Superior temporal gyrus (tissue), 1 donor: ENCODE results near the gene AKR1B1.
A peak's percentile ranks its signal among the peaks of the same experiment; 100 is the strongest.

ENCODE experiments used
- DNase-seq: peaks from one replicate; pipeline ENCODE4 v3.0.0-alpha.2; 2016; ENCODE audit errors: extremely low spot score

Gene AKR1B1

DNA sequence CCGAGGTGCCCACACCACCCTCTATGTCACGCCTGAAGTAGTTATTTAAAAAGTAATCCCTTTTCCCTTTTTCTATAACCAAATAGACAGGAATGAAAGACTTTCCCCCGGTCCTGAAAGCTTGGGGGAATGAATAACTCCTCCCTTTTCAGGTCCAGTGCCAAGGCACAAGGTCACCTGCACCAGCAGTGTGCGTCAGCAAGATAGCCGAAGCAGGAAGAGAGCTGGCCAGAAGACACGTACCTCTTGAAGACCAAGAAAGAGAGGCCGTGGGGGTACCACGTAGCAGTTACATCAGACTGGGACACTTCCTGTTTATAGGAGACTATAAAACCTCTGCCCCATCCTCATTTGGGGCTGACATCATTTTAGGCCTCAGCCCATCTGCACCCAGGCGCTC is 10.7 kb upstream of the AKR1B1 start:
- no peak for DNase-seq

DNA sequence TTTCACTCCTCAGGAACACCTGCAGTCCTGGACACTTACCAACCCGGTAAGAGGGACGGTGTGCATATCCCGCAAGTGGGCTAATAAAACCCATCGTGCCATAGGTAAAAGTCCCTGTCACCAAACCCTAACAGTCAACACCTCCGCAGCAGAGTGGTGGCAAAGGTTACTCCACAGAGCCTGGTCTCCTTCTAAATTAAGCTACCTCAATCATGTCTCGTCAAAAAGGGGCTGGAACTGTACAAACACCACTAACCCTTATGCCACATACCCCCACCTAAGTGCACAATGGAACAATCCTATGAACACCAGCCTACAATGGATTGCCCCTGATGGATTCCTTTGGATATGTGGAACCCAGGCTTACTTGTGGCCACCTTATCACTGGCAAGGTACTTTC is 9.6 kb upstream of the AKR1B1 start:
- no peak for DNase-seq

DNA sequence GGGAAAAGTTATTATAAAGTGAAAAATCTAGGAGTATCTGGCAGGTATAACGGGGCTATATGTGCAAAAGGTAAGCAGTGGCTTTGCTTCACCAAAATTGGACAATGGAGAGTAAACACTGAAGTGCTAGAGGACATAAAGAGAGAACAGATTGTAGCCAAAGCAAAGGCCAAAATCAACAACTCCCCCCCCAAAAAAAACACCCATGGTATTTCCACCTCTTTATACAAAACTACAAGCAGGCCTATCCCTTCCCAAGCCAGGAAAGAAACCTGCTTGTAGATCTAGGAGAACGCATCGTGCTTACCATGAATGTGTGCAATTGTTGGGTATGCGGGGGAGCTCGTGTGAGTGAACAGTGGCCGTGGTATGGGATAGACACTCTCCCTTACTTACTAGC is 9.2 kb upstream of the AKR1B1 start:
- no peak for DNase-seq

DNA sequence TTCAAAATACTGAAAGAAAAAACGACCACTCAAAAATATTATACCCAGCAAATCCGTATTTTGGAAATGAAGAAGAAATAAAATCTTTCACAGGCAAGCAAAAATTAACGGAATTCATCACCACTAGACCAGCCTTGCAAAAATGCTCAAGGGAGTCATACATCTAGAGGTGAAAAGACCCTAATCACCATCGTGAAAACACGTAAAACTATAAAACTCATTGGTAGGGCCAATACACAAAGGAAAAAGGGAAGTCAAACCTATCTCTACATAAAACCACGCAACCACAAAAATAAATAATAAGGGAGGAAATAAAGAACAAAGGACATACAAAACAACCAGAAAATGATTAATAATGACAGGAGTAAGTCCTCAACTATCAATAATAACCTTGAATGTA is 6.6 kb upstream of the AKR1B1 start:
- no peak for DNase-seq

DNA sequence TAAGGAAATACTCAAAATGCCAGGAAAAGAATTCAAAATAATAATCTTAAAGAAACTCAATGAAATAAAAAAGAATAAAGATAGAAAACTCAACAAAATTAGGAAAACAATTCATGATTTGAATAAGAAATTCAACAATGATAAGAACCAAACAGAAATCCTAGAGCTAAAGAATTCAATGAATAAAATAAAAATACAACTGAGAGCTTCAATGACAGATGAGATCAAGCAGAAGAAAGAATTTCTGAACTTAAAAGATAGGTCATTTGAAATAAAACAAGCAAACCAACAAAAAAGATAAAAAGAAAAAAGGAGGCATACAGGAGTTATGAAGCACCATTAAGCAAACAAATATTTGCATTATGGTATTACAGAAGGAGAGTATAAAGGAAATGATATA is 5.6 kb upstream of the AKR1B1 start:
- no peak for DNase-seq

DNA sequence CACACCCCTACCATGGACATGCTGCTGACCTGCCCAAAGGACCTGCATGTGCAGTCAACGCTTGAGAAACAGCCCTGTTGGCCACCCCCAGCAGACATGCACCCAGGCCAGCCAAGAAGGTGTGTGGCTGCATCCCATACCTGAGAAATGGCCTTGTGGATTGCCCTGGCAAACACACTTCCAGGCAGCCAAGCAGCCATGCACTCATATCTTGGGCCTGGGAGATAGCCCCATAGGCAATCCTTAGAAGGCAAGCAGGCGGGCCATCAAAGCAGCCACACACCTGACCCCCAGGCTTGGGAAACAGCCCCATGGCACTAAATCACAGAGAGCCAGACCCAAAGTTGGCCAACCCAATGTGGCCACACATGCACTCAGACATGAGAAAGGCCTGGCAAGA is 4.9 kb upstream of the AKR1B1 start:
- DNase-seq: no peak

DNA sequence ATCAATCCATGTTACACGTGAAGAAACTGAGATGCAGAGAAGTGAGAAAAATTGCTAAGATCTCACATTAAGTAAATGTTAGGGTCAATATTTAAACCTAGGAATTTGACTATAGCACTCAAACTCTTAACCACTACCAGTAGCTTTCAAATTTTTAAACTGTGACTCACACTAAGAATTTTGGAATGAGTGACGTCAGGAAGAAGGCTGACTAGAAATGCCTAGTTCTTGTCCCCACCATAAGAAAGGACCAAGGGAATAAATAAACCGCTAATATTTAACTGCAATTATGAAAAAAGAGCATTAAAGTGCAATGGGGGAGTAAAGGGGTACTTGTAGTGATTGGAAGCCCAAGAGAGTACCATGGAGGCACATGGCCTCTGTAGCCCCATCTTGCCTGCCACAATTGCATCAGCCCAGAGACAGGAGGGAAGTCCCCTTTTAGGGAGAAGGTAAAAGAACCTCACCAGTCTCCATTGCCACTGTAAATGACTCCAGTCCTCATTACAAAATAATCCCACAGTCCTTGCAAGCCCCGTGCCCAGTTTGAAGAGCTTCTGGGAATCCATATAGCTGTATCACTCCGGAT is 3.5 kb upstream of the AKR1B1 start:
- DNase-seq: no peak

DNA sequence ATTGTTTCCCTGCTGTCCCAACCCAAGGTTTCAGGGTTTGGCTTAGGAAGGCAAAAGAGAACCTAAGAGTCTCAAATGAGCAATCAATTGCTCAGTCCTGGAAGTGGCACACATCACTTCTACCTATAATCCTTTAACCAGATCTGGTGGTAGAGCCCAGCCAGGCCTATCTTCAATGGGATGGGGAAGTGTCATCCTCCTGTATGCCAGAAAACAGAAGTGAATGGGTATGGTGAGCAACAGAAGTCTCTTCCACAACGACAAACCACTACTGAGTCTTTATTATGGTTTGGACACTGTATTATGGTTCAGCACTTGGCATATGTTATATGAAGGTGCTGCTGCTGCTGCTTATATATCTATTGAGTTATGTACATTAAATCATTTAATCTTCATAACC is 3.0 kb upstream of the AKR1B1 start:
- DNase-seq: no peak

DNA sequence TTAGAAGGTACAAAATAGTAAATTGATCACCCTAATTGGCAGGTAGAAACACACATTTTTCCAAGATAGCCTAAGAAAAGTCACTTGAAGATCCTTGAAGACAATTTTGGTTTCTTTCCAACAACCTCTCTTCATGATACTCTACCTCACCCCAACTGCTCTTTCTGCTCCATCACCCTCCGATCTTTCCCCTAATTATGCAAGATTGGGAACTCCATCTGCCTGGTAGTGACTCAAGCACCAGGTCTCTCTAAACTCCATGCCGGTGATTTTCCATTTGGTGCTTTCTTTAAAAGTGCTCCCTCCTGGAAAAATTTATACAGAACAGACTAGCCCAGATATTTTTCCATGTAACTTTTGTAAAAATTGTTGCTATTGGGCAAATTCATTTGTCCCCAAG is 1.1 kb upstream of the AKR1B1 start:
- no peak for DNase-seq

DNA sequence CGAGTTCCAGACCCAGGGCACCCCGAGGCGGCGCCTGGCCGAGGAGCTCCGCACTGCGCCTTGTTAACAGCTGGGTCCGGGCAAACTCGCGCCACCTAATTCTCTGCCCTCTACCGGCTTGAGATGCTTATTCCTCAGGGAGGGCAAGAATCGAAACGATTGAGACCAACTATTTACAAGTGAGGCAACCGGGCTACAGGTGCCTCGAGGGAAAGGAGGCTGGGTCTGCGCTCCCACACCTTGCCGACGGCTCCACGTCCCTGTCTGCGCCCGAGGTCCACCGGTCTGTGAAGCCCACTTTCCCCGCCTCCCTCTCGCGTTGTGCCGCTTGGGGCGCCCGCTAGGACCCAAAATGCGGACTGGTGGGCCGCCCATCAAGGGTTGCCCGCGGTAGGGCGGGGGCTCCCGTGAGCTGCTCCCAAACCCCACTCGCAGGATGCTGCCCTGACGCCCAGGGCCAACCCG is 527 bp downstream of the AKR1B1 start:
- DNase-seq: peak; percentile 56

DNA sequence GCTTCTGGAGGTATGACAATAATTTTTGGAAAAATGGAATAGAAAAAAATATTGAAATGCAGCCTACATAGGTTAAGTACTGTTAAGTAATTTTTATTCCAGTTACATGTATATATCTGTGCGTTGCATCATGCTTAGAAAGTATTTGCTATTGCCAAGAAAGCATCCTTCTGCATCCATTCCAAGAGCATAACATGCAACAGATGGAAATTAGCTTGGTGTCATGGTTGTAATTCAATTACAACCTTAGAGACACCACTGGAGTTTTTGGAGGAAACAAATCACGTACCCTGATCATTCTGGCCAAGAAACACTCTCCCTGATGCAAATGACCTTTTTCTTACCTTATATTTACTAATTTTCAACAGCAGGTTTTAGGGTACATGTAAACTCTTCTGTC is 1.7 kb downstream of the AKR1B1 start:
- DNase-seq: no peak

DNA sequence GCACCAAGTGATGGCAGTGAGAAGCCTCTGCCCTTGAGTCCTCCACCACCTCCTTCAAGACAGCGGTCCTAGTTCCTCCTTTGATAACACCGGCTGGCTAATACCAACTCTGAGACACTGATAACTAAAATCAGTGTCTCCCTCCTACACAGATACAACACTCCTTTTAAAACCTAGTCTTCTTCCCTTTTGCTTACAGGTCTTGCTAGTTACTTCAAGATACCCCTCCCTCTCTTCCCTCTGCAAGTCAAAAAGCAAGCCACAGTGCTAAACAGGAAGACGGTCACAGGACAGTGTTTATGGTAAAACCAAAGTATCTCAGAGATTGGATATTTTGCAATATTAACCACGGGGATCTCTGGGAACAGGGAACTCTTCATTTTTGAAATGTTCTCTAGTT is 4.6 kb downstream of the AKR1B1 start:
- DNase-seq: peak; percentile 24

DNA sequence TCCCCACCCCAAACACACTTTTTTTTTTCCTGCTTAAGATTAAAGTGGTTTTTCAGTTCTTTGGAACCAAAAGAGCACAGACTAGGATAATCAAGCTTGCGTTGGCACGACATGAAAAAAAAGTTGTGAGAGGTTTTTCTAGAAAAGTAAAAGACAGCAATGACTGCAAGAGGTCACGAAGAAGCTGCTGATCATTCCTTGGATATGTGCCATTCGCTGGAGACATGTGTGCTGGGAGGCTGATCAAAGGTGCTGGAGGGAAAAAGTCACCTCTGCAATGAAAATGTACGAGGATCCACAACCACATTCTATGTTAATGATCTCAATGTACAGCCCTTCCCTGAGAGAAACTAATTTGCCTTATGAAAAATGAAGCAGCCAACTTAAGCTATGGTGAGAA is 5.4 kb downstream of the AKR1B1 start:
- DNase-seq: no peak

DNA sequence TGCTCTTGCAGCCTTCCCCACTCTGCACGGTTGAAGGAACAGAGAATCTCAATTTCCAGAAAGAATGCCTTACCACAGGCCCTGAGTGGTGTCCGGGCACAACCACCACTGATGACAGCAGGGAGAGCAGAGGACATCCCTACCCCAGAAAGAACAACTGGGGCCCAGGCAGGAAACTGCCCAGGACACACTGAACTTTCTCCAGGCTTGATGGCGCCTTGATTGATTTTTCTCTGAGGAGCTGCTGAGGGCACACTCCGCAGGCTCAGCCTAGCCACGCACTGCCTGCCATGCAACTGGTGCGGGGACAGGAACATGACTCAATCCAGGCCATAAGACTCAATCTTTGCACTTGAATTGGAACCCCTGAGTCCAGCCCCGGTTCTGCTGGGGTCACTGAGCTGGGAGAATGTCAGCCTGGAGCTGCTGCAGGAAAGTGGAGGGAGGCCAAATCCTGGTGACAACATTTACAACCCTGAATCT is 5.9 kb downstream of the AKR1B1 start:
- no peak for DNase-seq

DNA sequence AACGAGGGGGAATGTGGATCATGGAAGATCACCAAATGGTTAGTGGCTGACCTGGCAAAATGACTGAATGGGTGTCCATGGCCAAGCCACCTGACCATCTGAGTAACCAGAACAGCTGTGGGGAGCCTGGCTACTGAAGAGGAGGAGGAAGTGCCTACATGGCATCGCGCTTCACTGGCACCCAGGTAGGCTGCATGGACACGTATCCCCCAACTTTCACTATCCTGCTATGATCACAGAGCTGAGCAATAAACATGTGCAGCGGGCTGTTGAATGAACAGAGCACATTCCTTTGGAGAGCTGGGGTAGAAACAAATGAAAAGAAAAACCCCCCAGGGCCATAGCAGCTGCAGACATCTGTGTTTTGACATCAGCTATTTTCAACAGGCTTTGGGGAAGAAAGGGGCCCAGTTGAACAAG is 6.5 kb downstream of the AKR1B1 start:
- no peak for DNase-seq

DNA sequence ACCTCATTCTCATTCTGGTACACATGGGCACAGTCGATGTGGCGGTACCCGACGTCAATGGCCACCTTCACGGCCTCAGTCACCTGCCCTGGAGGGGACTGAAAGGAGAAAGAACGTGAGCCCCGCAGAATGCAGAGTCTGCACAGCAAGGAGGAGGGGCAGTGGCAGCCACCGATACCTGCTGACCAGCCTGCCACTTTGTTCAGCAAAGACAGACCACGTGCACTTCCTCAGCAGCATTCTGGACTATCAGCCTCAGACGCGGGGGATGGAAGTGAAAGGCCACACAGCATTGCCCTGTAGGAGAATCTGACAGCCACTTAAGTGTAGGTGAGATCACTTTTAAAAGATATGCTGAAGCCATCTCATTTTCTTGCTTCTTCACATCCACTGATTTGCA is 7.2 kb downstream of the AKR1B1 start:
- no peak for DNase-seq

DNA sequence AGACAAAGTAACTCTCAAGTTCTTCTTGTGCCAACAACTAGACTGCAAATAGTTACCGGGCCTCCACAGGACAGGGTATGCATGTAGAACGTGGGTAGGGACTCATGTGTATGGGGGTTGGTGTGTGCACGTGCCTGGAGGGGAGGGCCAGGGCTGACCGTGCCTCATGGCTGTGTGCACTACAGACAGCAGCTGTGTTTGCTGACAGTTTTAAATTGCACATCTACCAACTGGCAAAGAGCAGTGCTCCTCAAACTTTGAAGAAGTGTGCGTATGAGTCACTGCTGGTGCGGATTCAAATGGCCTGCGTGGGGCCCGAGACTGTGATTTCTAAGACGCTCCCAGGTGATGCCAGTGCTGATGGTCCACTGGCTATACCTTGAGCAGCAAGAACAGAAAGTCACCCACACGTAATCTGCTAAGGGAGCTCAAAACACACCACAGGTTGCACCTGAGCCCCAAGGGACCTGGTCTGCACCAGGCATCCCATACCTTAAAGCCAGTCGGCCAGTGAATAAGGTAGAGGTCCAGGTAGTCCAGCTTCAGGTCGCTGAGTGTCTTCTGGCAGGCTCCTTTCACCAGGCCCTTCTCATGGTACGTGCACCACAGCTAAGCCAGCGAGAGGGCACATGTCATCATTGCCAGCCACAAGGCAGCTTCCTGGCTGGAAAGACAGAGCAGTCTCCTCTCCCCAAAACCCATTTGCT is 8.5 kb downstream of the AKR1B1 start:
- DNase-seq: no peak

DNA sequence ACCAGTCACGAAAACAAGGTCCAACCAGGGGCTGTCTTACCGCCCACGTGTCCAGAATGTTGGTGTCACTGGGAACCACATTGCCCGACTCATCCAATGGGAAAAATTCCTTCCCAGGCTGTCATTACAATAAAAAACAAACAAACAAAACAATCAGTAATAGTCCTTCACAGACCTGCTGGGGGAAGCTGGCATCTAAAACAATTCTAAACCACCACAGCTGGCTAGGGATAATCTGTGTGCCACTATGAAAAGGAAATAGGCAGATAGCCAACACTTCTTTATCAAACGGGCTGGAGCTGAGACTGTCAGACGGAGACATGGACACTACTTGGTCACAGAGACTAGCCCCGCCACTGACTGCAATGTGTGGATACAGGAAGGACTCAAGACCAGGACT is 9.2 kb downstream of the AKR1B1 start:
- DNase-seq: no peak

DNA sequence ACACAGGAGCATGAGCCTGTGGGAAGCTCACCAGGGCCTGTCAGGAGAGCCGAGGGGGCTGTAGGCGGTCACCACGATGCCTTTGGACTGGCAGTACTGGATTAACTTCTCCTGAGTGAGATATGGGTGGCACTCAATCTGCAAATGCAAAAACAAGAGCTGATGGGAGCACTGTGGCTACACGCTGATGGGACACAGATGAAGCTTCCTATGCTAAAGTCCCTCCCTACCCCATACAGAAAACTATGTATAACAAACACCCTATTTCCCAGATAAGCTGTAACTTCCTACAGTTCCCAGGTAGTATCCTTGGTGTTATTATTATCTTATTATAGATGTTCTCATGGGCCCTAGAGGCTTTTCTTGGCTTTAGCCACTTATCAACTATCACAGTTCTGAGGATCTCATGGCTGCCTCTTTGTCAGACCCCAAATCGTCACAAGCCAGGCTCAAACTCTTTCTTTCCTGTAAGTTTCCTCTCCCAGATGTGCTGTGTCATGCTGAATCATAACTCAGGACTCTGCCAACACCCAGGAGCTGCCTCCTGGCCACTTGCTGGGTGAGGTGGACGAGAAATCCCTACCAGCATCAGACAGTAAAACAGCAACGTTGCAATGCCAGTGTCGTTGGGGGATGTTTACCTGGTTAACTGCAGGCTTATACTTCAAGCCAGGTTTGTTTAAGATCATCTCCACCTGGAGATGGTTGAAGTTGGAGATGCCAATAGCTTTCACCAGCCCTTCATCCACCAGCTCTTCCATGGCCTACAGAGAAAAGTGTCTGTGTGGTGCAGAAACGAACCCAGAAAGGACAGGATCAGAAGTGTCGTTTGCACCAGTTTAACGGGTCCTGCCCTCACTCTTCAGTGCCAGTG is 10.3 kb downstream of the AKR1B1 start:
- DNase-seq: no peak

DNA sequence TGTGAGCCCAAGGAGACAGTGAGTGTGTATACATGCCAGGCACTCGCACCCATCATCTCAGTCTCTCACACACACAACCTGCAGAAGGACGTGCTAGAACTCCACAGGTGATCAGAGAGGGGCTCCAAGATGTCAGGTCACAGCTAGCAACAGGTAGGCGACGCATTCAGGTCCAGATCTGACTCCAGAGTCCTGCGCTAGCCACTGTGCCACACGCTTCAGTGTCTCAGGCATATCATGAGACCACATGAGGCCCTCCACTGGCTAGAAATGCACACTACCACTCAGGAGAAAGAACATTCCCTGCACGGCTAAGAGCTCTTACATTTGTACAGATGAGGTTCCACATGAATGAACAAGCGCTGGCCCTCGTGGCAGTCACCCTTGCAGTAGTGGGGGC is 11.5 kb downstream of the AKR1B1 start:
- DNase-seq: no peak

DNA sequence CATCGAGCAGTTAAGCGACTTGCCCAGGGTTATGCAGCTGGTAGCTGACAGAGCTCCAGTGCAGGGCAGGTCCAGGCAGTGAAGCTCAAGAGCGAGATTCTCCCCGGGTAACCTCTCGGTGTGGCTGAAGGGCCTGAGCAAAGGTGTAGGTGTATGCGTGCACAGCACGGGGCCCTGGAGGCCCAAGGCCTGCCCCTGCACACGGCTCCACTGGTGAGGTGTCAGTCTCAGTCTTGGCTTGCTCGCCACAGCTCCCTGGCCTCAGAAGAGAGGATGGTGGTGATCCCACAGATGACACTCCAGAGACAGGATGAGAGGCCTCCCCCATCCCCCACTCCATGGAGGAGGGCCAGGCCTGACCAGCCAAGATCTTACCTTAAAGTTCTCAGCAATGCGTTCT is 12.0 kb downstream of the AKR1B1 start:
- DNase-seq: no peak

DNA sequence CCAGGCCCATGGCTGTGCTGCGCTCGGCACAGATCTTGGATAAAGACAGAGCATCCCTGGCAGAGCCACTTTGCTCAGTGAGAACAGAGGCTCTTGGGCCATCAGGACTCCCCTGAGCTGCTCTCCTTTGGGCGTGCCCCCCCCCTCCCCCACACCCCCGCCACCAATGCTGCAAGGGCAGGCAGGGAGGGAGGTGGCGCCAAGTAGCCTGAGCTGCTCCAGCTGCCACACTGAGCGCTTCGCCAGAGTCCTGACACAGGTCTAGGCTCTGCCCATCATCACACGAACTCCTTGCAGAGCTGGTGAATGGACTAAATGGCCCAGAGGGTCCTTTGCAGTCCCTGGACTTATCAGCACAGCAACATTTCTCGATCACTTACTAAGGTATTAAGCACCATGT is 12.5 kb downstream of the AKR1B1 start:
- no peak for DNase-seq

DNA sequence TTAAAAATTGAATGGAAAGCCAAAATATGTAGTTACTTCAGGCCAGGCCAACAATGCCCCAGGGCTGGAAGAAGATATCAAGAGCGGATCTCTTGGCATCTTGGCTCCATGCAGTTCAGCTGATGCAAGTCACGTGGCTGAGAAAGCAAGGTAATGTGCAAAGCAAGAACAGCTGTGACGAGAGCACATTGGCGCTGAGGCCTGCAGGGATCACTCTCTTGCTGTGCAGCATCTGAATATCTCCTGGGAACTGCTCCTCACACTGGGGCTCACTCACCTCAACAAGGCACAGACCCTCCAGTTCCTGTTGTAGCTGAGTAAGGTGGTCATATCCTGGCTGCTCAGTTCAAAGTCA is 14.0 kb downstream of the AKR1B1 start:
- DNase-seq: no peak
